GM12874 (cell line): ENCODE results near the gene WNT11.

Experiments
- TF ChIP-seq, protein P1 (sequence below): IDR thresholded peaks from 2 replicates; pipeline ENCODE4 v1.5.1; 2011; ENCODE audit warnings: low read depth, mild to moderate bottlenecking, control low read depth, low read length, moderate library complexity; ENCODE audit not compliant: insufficient read depth

Gene WNT11

DNA sequence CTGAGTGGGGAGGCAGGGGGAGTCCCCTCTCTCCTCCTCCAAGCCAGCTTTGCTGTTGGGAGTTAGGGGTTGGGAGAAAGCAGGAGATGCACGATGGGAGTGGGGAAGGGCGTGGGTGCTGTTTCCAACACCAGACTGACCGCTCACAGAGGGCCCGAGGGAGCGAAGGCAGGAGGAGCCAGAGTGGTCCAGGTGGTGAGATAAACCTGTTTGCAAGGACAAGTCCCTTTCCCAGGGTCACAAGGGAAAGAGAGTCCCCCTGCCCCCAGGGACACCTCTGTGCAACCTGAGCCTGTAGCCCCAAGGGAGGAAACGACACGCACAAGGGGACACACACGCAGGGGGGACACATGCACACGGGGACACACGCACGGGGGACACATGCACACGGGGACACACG is 42.2 kb downstream of the WNT11 start:
- TF ChIP-seq, protein P1, sequence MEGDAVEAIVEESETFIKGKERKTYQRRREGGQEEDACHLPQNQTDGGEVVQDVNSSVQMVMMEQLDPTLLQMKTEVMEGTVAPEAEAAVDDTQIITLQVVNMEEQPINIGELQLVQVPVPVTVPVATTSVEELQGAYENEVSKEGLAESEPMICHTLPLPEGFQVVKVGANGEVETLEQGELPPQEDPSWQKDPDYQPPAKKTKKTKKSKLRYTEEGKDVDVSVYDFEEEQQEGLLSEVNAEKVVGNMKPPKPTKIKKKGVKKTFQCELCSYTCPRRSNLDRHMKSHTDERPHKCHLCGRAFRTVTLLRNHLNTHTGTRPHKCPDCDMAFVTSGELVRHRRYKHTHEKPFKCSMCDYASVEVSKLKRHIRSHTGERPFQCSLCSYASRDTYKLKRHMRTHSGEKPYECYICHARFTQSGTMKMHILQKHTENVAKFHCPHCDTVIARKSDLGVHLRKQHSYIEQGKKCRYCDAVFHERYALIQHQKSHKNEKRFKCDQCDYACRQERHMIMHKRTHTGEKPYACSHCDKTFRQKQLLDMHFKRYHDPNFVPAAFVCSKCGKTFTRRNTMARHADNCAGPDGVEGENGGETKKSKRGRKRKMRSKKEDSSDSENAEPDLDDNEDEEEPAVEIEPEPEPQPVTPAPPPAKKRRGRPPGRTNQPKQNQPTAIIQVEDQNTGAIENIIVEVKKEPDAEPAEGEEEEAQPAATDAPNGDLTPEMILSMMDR: no peak

GRCh38 chr11:76163289-76163880 is 42.9 kb downstream of the WNT11 start:
- TF ChIP-seq, protein P1: no peak

GRCh38 chr11:76162336-76163288 is 43.7 kb downstream of the WNT11 start:
- TF ChIP-seq, protein P1: no peak

GRCh38 chr11:76161261-76161961 is 44.9 kb downstream of the WNT11 start:
- TF ChIP-seq, protein P1: no peak

DNA sequence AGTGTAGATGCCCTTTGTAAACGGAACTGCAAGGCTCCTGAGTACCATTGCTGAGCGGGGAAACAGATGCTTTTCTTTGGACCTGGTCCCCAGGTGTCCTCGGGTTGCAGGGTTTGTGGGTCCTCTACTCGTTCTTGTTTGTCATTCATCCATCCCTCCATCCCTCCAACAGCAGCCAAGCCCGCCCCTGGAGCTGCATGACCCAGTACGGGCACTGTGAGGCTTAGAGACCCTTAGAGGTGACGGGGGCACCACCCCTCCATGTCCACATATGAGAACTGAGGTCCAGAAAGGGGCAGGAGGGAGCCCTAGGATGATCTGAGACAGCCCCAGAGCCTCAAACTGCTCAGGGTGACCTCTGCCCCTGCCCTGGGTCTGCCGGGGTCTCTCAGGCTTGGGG is 45.4 kb downstream of the WNT11 start:
- TF ChIP-seq, protein P1: no peak

GRCh38 chr11:76159983-76160661 is 46.2 kb downstream of the WNT11 start:
- TF ChIP-seq, protein P1: no peak

GRCh38 chr11:76159303-76159937 is 46.9 kb downstream of the WNT11 start:
- TF ChIP-seq, protein P1: no peak
